ENCODE measurements around the gene RAB3GAP1.

GRCh38 chr2:135198481-135198880, 146.4 kb downstream of the RAB3GAP1 start:
- TF ChIP-seq, protein P1, sequence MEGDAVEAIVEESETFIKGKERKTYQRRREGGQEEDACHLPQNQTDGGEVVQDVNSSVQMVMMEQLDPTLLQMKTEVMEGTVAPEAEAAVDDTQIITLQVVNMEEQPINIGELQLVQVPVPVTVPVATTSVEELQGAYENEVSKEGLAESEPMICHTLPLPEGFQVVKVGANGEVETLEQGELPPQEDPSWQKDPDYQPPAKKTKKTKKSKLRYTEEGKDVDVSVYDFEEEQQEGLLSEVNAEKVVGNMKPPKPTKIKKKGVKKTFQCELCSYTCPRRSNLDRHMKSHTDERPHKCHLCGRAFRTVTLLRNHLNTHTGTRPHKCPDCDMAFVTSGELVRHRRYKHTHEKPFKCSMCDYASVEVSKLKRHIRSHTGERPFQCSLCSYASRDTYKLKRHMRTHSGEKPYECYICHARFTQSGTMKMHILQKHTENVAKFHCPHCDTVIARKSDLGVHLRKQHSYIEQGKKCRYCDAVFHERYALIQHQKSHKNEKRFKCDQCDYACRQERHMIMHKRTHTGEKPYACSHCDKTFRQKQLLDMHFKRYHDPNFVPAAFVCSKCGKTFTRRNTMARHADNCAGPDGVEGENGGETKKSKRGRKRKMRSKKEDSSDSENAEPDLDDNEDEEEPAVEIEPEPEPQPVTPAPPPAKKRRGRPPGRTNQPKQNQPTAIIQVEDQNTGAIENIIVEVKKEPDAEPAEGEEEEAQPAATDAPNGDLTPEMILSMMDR (IDR thresholded peaks at IDR 0.05; ENCODE audit: poor library complexity, severe bottlenecking): no peak
- TF ChIP-seq POLR2AphosphoS5 (IDR thresholded peaks at IDR 0.05) (no peak), EZH2 (IDR thresholded peaks at IDR 0.05; ENCODE audit: borderline replicate concordance, insufficient read depth, low read length, poor library complexity, severe bottlenecking) (no peak), TAF1 (IDR thresholded peaks at IDR 0.05; ENCODE audit: low read depth) (no peak), MXI1 (conservative IDR thresholded peaks at IDR 0.05; ENCODE audit: poor library complexity, severe bottlenecking) (no peak), SMC3 (conservative IDR thresholded peaks at IDR 0.05; ENCODE audit: poor library complexity) (no peak), EP300 (conservative IDR thresholded peaks at IDR 0.05; ENCODE audit: poor library complexity, severe bottlenecking) (no peak), RAD21 (conservative IDR thresholded peaks at IDR 0.05) (no peak)
- TF ChIP-seq, protein P2, sequence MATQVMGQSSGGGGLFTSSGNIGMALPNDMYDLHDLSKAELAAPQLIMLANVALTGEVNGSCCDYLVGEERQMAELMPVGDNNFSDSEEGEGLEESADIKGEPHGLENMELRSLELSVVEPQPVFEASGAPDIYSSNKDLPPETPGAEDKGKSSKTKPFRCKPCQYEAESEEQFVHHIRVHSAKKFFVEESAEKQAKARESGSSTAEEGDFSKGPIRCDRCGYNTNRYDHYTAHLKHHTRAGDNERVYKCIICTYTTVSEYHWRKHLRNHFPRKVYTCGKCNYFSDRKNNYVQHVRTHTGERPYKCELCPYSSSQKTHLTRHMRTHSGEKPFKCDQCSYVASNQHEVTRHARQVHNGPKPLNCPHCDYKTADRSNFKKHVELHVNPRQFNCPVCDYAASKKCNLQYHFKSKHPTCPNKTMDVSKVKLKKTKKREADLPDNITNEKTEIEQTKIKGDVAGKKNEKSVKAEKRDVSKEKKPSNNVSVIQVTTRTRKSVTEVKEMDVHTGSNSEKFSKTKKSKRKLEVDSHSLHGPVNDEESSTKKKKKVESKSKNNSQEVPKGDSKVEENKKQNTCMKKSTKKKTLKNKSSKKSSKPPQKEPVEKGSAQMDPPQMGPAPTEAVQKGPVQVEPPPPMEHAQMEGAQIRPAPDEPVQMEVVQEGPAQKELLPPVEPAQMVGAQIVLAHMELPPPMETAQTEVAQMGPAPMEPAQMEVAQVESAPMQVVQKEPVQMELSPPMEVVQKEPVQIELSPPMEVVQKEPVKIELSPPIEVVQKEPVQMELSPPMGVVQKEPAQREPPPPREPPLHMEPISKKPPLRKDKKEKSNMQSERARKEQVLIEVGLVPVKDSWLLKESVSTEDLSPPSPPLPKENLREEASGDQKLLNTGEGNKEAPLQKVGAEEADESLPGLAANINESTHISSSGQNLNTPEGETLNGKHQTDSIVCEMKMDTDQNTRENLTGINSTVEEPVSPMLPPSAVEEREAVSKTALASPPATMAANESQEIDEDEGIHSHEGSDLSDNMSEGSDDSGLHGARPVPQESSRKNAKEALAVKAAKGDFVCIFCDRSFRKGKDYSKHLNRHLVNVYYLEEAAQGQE (IDR thresholded peaks at IDR 0.05; ENCODE audit: borderline replicate concordance): no peak

Data from neural cell (in vitro differentiated cells).